Posterior cingulate gyrus (tissue), 11 donors: ENCODE data around the gene STK35.
"Not testable (repeated sequence)": the region's sequence is repeated elsewhere in the genome, so short reads cannot be mapped to it uniquely, and the experiment has no call there.

ENCODE experiments used
- DNase-seq, 10 donors: peaks; one replicate each; pipeline versions ENCODE4 v3.0.0 to v3.0.0-alpha.2; 2020 to 2021; ENCODE audit warnings: mixed read lengths in 3 of 10
- intact Hi-C: fragments of 100-400 bp; cut with DNase I; formaldehyde crosslinking; loops from one replicate; pipeline ENCODE4 v1.15.1; 2023

Gene STK35

DNA sequence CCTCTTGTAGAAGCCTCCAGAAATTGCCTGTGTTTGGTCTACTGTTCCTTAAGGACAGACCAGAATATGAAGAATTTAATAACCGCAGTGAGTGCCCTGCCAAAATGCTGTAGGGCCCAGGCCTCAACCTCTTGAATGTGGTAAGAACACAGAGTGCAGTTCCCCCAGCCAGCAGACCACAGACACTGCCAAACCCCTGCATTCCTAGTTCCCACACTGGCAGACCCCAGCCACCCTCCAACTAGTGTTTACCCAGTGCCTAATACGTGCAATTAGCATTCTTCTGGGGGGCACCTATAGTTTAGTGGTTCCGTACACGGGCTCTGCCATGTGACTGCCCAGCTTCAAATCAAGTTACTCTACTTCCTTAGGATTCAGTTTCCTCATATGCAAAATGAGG, 51.7 kb downstream of the STK35 start:
- DNase-seq = peak in 1 of 10 donors; percentile 11
- intact Hi-C loops = no loop called here

DNA sequence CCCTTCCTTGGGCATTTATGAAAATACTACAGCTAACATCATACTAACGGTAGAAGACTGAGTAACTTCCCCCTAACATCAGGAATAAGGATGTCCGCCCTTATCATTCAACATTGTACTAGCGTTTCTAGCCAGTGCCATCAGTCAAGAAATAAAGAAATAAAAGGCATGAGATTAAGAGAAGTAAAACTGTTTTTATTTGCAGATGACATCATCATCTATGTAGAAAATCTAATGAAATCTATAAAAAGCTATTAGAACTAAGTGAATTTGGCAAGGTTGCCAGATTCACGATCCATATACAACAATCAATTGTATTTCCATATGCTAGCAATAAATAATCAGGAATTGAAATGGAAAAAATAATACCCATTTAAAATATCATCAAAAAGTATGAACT, 54.6 kb downstream of the STK35 start:
- no peak for DNase-seq
- intact Hi-C loops = no loop called here

DNA sequence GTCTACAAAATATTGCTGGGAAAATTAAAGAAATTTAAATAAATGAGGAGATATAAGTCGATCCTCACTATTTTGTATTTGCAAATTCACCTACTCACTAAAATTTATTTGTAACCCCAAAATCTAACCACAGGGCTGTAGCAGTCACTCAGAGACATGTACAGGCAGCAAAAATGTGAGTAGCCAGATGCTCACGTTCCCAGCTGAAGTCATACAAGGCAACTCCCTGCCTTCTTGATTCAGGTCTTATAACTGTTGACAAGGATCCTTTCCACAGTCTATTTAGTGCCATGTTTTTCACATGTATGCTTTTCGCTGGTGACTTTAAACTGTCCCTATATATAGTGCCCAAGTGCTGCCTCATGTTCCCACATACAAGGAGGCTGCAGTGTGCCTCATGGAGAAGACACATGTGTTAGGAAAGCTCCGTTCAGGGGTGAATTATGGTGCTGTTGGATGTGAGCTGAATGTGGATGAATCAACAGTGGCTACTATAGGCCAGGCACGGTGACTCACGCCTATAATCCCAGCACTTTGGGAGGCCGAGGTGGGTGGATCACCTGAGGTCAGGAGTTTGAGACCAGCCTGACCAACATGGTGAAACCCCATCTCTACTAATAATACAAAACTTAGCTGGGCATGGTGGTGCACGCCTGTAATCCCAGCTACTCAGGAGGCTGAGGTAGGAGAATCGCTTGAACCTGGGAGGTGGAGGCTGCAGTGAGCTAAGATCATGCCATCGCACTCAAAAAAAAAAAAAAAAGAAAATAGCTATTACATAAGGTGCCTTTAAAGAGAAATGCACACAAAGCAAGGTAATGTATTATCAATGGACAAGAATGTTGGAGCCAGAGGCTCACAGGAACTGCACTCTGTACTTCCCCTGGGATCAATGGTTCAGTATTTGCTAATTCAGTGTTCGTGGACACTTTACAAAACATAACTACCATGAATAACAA, 55.3 kb downstream of the STK35 start:
- no peak for DNase-seq
- intact Hi-C loops = no loop called here

DNA sequence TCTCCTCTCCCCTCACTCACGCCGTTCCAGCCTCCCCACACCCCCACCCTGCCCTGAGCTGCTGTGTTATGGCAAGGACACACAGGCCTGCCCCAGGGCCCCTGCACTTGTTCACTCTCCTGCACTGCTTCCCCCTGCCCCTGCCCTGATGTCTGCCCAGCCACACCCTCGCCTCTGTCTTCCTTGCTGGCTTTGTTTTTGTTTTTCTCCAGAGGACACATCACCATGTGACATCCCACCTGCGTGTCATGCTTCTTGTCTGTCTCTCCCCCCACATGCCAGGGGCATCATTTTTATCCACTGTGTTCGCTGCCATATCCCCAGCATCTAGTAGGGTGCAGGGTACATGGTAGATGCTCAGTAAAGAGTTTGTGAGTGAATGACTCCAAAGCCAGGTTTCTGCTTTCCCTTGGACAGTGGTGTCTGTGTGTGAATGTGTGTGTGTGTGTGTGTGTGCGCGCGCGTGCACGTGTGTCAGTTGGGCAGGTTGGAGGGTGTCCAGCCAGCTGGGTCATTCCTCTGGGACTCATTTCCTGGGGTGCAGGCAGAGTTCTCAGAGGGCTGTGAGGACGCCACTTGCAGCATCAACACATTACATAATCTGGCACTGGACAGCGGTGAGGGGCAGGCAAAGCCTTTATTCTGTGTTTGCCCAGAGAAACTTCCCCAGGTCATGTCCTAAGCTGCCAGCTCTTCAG, 60.6 kb downstream of the STK35 start:
- intact Hi-C loops = no loop called here
- DNase-seq = no peak

DNA sequence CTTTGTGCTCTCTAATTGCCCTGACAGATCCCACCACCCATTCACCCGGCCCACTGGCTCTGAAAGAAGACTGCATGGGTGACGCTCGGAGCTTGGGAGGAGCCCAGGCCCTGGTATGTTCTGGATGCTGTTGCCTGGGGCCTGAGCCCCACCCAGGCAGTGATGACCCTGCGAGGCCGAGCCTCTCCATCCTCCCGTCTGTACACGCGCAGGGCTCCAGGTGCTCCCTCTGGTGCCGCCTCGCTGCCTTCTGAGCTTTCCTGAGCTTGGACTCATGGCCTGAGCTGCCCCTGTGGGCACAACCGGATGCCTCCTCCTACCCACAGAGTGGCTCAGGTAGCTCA, 61.2 kb downstream of the STK35 start:
- DNase-seq = no peak
- intact Hi-C loops = no loop called here

DNA sequence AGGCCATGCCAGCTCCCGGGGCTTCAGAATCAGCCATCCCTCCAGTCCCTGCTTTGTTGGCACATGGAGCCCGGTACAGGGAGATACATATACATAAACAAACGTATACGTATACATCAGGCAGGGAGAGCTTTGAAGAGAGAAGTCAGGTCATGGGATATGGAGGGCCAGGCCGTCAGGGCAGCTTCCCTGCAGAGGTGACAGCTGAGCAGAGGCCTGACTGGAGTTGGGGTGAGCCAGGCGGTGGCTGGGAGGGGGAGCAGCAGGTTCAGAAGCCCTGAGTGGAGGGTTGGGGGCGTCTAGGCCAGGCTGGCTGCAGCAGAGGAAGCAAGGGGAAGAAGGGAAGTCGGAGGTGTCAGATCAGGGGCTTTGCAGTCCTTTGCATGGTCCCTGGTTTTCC, 61.7 kb downstream of the STK35 start:
- intact Hi-C loops = no loop called here
- no peak for DNase-seq

DNA sequence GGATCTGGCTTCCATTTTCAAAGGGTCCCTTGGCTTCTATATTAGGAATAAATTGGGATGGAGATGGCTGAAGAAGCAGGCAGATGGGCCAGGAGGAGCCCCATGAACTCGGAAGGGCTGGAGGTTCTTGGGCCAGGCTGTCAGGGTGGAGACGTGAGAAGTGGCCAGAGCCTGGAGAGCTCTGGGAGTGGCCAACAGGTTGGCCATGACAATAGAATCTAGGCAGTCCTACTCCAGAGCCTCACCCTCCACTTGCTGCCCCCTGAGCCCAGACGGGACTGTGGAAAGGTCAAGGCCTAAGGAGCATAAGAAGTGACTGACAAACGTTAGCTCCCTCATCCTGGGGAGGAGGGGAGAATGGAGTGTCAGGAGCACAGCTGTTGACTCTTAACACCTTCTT, 62.1 kb downstream of the STK35 start:
- DNase-seq = no peak
- intact Hi-C loops = no loop called here

DNA sequence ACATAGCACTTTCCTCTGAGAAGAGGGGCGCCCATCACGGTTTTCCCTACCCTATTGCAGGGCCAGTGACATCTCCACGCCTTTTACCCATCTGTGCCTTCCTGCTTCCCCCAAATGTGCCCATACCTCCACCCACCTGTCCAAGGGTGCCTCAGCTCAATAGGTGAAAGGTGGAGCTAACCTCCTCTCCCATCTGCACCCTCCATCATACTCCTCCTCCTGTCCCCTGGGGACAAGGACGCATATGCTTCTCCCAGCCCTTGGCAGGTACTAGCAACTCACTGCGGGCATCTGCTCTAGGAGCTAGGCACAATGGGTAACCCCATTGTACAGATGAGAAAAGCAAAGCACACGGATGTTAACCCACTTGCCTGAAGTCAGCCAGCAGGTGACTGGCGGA, 62.8 kb downstream of the STK35 start:
- intact Hi-C loops = no loop called here
- DNase-seq = no peak

DNA sequence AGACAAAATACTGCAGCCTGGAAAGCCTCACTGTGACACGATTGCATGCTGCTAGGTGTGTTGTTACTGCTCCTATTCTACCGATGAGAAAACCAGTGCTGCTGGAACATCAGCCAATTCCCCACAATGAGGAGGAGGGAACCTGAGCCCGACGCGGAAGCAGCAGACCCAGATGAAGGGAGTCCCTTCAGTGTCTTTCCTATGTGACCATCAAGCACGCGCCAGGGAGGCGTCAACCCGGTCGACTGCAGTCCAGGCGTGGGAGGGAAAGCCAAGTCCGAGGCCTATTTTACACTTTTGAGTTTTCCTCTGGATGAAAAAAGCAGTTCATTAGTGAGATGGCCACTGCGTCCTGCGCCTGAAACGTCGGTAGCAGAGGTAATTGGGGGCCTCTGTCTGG, 63.3 kb downstream of the STK35 start:
- intact Hi-C loops = no loop called here
- DNase-seq = no peak

DNA sequence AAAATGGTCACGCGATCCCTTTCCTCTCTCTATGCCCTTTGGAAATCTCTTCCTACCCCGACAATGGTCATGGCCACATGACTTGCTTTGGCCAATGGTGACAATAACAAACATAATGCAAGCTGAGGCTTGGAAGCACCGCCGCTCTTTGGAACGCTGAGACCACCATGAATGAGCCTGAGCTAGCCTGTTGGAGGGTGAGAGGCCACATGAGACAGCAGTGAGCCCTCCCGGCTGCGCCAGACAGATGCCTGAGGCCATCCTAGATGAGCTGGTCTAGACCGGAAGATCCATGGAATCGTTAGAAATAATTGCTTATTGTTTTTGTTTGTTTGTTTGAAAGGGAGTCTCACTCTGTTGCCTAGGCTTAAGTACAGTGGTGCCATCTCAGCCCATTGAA, 64.2 kb downstream of the STK35 start:
- DNase-seq = no peak
- intact Hi-C loops = no loop called here

DNA sequence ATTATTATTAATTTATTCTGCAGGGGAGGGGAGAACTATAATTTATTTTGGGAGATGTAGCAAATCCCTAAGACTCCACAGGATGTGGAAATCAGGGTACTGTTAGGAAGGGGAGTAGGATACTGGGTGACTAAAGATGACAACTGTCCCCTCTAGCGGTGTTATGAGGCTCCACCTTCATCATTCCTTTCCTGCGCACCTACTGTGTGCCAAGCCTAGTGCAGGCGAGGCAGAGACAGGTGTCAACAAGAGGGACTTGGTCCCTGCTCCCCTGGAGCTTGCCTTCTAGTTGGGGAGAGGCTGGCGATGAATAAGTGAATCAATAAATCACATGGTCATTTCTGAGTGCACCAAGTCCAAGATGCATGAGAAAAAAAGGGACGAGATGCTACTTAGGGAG, 65.5 kb downstream of the STK35 start:
- intact Hi-C loops = no loop called here
- no peak for DNase-seq

DNA sequence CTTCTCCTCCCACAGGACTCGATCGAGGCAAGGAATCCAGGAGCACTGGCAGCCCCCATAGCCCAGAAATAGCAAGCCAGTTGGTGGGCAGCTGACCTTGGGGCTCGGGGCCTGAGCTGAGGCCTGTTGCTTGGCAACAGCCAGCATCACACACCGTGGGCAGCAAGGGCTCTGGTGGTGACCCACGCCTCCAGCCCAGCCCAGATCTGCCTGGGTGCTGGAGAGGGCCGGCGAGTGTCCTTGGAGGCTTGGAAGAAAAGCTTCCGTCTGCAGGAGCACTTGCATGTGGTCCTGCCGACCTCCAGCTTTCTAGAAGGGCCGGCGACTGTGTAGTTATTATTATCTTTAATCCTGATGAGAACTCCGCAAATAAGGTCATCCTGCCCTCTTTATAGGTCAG, 67.3 kb downstream of the STK35 start:
- intact Hi-C loops = no loop called here
- no peak for DNase-seq

DNA sequence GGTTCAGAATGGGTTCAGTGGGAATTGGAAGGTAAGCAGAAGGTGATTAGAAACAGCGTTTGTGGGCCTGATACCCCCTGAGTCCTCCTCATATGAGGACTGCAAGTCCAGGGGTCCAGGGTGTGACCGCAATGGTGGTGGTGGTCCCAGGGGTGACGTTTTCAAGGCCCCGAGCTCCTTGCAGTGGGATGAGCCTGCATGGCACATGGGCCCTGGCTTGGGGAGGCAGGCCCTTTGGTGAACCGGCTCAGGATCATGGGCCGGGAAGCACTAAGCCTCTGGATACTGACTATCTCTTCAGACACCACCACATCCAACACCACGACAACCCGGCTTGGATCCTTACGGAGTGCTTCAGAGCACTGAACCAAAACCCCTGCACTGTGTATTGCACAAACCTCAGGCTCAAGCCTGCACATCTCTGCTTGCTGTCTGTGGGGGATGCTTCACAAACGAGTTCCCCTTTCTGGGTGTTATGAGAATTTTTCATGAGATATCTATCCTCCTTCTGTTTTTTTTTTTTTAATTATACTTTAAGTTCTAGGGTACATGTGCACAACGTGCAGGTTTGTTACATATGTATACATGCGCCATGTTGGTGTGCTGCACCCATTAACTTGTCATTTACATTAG, 67.9 kb downstream of the STK35 start:
- intact Hi-C loops = no loop called here
- no peak for DNase-seq

DNA sequence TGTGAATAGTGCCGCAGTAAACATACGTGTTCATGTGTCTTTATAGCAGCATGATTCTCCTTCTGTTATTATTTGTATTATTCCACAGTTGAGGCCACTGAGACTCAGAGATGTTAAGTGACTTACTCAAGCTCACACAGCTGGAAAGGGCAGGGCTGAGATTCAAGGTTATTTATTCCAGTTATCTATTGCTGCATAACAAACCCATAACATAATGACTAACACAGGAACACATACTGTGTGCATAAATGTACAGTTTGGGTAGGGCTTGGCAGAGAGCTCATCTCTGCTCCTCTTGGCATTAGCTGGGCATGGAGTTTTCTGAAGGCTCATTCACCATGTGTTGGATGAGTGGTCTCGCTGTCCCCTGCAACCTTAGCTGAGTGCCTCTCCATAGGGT, 68.8 kb downstream of the STK35 start:
- intact Hi-C loops = no loop called here
- DNase-seq = no peak

DNA sequence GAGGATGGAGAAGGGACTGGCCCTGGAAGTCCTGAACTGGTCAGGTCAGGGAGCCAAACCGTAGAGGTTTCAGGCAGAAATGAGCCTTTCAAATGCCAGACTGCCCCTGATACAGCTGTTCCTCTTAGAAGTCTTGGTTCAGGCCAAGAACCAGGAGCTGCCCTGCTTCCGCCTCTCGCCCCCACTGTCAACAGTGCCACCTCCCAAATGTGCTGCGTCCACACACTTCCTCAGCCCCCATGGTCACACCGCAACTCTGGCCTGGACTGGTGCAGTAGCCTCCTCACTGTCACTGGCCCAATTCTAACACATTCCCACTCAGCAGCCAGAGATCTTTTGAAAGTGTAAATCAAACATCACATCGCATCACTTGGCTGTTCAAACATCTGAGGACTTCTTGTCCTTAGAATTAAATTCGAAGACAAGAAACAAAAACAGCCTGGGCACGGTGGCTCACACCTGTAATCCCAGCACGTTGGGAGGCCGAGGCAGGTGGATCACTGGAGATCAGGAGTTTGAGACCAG, 69.7 kb downstream of the STK35 start:
- intact Hi-C loops = no loop called here
- no peak for DNase-seq

DNA sequence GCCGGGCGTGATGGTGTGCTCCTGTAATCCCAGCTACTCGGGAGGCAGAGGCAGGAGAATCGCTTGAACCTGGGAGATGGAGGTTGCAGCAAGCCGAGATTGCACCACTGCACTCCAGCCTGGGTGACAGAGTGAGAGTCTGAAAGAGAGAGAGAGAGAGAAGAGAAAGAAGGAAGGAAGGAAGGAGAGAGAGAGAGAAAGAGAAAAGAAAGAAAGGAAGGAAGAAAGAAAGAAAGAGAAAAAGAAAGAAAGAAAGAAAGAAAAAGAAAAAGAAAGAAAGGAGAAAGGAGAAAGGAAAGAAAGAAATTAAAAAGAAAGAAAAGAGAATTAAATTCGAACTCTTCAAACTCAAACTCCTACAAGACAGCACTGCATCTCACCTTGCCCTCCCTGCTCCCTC, 70.2 kb downstream of the STK35 start:
- DNase-seq = not testable (repeated sequence)
- intact Hi-C loops = loop anchor here (1.0 to 2.0 kb wide), 3 partner anchors 165 to 407 kb away; no protein-coding TSS in a partner anchor

DNA sequence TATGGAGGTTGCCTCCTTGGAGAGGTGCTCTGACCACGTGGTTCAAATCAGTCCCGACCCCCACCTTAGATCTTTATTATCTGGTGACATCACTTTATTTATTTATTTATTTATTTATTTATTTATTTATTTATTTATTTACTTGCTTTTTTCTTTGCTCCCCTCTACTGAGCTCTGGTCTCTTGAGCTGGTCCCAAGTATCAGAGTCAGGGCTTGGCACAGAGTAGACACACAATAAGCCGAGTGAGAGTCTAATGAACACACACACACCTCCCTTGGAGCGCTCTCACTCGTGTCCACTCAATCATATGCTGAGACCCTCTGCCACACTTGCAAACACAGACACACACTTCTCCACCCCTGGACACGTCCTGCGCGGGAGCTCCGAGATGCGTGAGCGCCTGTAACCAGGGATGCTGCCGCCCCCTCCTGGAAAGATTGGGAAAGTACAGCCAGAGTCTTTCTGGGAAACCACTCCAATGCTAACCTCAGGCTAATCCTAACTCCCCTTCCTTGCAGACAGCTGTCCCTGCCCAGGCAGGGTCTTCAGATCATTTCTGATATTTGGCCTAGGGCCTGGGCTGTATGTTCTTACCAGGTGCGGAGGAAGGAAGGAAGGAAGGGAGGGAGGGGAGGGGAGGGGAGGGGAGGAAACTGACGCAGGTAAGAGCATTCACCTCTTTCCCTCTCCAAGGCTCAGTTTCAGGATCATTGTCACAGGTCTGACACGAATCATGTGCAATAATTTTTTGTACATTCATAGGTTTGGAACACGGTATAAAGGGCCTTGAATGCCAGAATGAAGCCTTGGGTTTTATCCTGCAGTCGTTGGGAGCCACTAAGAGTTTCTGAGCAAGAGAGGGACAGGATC, 70.9 kb downstream of the STK35 start:
- peak; percentile 65 to 97 (median 82) for DNase-seq
- intact Hi-C loops = loop anchor here (1.0 to 2.0 kb wide), 3 partner anchors 166 to 408 kb away; no protein-coding TSS in a partner anchor

DNA sequence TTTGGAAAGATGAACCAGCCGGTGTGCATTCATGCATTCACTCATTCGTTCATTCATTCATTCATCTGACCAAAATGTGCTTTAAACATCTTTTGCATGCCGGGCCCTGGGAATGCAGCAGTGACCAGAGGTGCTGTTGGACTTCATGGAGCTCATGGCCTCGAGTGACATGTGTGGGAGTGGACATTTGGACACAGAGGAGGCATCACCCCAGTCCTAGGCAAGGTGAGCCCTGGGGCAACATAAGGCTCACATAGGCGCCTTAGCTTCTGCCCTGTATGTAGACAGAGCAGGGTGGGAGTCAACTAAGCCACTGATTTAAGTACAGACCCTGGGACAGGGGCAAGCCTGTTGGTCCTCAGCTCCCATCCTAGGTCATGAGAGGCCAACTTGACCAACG, 71.6 kb downstream of the STK35 start:
- intact Hi-C loops = loop anchor here (2.0 kb wide), 2 partner anchors 166 to 408 kb away; no protein-coding TSS in a partner anchor
- no peak for DNase-seq

DNA sequence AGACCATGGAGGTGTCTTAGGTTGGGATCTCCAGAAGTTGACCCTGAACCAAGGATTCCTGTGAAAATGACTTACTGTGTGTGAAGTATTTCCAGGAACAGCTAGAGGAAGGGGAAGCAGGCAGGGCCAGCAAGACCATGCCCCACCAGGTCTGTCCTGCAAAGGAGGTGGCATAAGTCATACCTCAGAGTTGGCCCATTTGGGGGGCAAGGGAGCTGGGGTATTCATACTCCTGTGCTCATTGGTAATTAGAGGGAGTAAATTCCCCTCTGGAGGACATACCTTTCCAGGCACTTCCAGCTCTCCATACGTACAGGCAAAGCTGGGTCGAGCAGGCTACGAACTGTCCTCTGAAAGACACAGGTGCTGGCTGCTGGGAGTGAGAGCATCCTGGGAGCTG, 72.4 kb downstream of the STK35 start:
- intact Hi-C loops = no loop called here
- no peak for DNase-seq

DNA sequence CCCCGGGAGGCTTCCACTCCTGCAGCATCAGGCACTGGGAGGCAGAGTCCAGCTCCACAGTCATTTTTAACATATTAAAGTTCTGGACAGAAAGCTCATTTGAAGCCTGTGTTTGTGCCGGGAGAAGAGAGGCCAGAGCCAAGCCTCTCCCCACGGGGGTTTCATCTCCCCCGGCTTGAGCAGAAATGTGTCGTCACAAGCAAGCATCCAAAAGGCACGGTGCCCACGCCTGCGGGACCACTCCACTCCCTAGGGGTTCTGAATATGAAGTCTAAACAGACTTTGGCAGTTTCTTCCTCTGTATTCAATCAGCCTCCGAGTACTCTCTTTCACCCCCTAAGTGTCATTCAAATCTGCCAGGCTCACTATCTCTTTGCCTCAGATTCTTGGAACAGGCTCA, 75.3 kb downstream of the STK35 start:
- DNase-seq = no peak
- intact Hi-C loops = no loop called here
